Testis (tissue), 2 donors: Measurements from ENCODE around the gene MED26.

ENCODE experiments used
- POLR2A ChIP-seq: fragments of 450-650 bp; IDR thresholded peaks from one replicate; pipeline ENCODE4 v1.6.1; 2017; ENCODE audit warnings: antibody characterized with exemption, mild to moderate bottlenecking, moderate library complexity
- TF ChIP-seq, protein P1 (sequence below), 3 experiments: fragments of 450-650 bp in 2 of 3; fragments of 200-600 bp in 1 of 3; sonication (generic) in 1 of 3; IDR thresholded peaks; one replicate each; pipeline ENCODE4 v1.5.1; 2016 to 2019; ENCODE audit warnings: antibody characterized with exemption in 3 of 3, mild to moderate bottlenecking in 2 of 3, moderate library complexity in 1 of 3

GRCh38 chr19:16564842-16565241 is 63.2 kb downstream of the MED26 start:
- TF ChIP-seq, protein P1, sequence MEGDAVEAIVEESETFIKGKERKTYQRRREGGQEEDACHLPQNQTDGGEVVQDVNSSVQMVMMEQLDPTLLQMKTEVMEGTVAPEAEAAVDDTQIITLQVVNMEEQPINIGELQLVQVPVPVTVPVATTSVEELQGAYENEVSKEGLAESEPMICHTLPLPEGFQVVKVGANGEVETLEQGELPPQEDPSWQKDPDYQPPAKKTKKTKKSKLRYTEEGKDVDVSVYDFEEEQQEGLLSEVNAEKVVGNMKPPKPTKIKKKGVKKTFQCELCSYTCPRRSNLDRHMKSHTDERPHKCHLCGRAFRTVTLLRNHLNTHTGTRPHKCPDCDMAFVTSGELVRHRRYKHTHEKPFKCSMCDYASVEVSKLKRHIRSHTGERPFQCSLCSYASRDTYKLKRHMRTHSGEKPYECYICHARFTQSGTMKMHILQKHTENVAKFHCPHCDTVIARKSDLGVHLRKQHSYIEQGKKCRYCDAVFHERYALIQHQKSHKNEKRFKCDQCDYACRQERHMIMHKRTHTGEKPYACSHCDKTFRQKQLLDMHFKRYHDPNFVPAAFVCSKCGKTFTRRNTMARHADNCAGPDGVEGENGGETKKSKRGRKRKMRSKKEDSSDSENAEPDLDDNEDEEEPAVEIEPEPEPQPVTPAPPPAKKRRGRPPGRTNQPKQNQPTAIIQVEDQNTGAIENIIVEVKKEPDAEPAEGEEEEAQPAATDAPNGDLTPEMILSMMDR (IDR thresholded peaks at IDR 0.05): no peak
- TF ChIP-seq POLR2A: no peak
